Hematopoietic multipotent progenitor cell treated with erythropoietin and hydrocortisone succinate and interleukin-3 and kit ligand, for 8 days (in vitro differentiated cells): ENCODE measurements around the gene MRE11.
"Not testable (repeated sequence)": the region's sequence is repeated elsewhere in the genome, so short reads cannot be mapped to it uniquely, and the experiment has no call there.

Source experiments
- DNase-seq: peaks from one replicate; pipeline ENCODE4 v3.0.0-alpha.2; 2015

MRE11 gene

GRCh38 chr11:94418123-94418765, 75.4 kb downstream of the MRE11 start:
- no peak for DNase-seq

- peak; percentile 33 for DNase-seq
Measured at GRCh38 chr11:94417386-94417987, 76.2 kb downstream of the MRE11 start.

GRCh38 chr11:94405062-94405833, 88.4 kb downstream of the MRE11 start:
- DNase-seq = no peak

- no peak for DNase-seq
Measured at GRCh38 chr11:94402355-94402754, 91.3 kb downstream of the MRE11 start.

GRCh38 chr11:94401773-94402265, 91.8 kb downstream of the MRE11 start:
- DNase-seq = no peak

GRCh38 chr11:94400839-94401772, 92.5 kb downstream of the MRE11 start, which contains the start of gene GPR83:
Gene GPR83, minus strand, starts transcription at chr11:94401419. Its CDS starts 172 bp downstream, at chr11:94401247.
- DNase-seq = peak; percentile 15

GRCh38 chr11:94400457-94400838, 93.2 kb downstream of the MRE11 start:
- no peak for DNase-seq

- no peak for DNase-seq
Measured at GRCh38 chr11:94400050-94400449, 93.6 kb downstream of the MRE11 start.

- no peak for DNase-seq
Measured at GRCh38 chr11:94398101-94398500, 95.5 kb downstream of the MRE11 start.

- DNase-seq = no peak
Measured at GRCh38 chr11:94396282-94396681, 97.4 kb downstream of the MRE11 start.

GRCh38 chr11:94391937-94392336, 101.7 kb downstream of the MRE11 start:
- not testable (repeated sequence) for DNase-seq

- DNase-seq = no peak
Measured at GRCh38 chr11:94379613-94380012, 114.0 kb downstream of the MRE11 start.

GRCh38 chr11:94376841-94377240, 116.8 kb downstream of the MRE11 start:
- no peak for DNase-seq

GRCh38 chr11:94370576-94370975, 123.1 kb downstream of the MRE11 start:
- not testable (repeated sequence) for DNase-seq
